Fibroblast of the aortic adventitia (primary cell): Measurements from ENCODE around the gene FAF1. TPM values are rescaled to one million over a fixed set of nuclear protein-coding genes. Genes with fewer than 3 reads are reported as not detected.
"Not testable (repeated sequence)": the region's sequence is repeated elsewhere in the genome, so short reads cannot be mapped to it uniquely, and the experiment has no call there.

Experiments used
- DNase-seq: peaks from one replicate; pipeline ENCODE4 v3.0.0-alpha.2; 2010; ENCODE audit warnings: low read depth
- H3K4me3 ChIP-seq: 2 replicates; pipeline ENCODE4 v1.5.1; 2011; ENCODE audit warnings: low read depth, mild to moderate bottlenecking, control low read depth, low read length, moderate library complexity
- total RNA-seq: library from RNA; depleted of rRNA; stranded (reverse); fragments of >200 nt; gene quantifications from 2 replicates; pipeline ENCODE4 v1.2.3, GENCODE V29; 2012; ENCODE audit warnings: low replicate concordance
- TF ChIP-seq, protein P1 (sequence below): IDR thresholded peaks from 2 replicates; pipeline ENCODE4 v1.5.1; 2011; ENCODE audit warnings: mild to moderate bottlenecking, low read length, control low read depth, inconsistent platforms; ENCODE audit not compliant: insufficient read depth

The FAF1 gene
- total RNA-seq, 1 donor, result 93.8 TPM

DNA sequence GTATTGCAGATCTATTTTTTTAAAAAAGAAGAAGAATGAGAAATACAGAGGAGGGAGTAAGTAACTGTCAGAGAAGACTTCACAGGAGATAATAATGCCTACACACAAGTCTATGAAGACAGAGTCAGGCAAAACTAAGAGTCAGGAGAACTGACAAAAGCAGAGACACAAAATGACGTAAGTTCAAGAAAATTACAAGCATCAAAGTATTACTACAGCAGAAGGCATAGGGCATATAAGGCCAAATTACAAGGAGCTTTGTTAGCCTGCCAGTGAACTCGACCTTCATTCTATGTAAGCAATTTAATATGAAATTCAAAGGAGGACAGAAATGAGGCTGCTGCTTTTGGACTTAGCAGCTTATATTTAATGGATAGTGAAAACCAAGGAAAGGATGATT lies 23.7 kb downstream of the FAF1 start:
- TF ChIP-seq, protein P1, sequence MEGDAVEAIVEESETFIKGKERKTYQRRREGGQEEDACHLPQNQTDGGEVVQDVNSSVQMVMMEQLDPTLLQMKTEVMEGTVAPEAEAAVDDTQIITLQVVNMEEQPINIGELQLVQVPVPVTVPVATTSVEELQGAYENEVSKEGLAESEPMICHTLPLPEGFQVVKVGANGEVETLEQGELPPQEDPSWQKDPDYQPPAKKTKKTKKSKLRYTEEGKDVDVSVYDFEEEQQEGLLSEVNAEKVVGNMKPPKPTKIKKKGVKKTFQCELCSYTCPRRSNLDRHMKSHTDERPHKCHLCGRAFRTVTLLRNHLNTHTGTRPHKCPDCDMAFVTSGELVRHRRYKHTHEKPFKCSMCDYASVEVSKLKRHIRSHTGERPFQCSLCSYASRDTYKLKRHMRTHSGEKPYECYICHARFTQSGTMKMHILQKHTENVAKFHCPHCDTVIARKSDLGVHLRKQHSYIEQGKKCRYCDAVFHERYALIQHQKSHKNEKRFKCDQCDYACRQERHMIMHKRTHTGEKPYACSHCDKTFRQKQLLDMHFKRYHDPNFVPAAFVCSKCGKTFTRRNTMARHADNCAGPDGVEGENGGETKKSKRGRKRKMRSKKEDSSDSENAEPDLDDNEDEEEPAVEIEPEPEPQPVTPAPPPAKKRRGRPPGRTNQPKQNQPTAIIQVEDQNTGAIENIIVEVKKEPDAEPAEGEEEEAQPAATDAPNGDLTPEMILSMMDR, result no peak
- no peak for DNase-seq
- no peak overlapping the region for H3K4me3 ChIP-seq

DNA sequence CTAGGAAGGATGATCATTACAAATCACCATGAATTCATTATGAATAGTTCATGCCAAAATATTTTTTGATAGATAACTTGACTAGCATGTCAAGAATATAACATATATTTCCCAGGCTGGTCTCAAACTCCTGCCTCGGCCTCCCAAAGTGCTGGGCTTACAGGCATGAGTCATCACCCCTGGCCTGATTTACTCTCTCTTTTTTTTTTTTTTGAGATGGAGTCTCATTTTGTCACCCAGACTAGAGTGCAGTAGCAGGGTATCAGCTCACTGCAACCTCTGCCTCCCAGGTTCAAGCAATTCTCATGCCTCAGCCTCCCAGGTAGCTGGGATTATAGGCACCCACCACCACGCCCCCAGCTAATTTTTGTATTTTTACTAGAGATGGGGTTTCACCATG lies 24.8 kb downstream of the FAF1 start:
- not testable (repeated sequence) for H3K4me3 ChIP-seq, DNase-seq

- TF ChIP-seq, protein P1, result no peak
- H3K4me3 ChIP-seq, result no peak overlapping the region
- no peak for DNase-seq
Measured at GRCh38 chr1:50934838-50935237, 25.2 kb downstream of the FAF1 start.

GRCh38 chr1:50933770-50934169 lies 26.3 kb downstream of the FAF1 start:
- H3K4me3 ChIP-seq, result not testable (repeated sequence)

DNA sequence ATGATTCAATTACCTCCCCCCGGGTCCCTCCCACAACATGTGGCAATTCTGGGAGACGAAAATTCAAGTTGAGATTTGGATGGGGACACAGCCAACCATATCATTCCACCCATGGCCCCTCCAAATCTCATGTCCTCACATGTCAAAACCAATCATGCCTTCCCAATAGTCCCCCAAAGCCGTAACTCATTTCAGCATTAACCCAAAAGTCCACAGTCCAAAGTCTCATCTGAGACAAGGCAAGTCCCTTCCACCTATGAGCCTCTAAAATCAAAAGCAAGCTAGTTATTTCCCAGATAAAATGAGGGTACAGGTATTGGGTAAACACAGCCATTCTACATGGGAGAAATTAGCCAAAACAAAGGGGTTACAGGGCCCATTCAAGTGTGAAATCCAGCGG lies 28.0 kb downstream of the FAF1 start:
- not testable (repeated sequence) for DNase-seq, H3K4me3 ChIP-seq

More at GRCh38 chr1:50933770-50934169, 26.3 kb downstream of the FAF1 start:
- not testable (repeated sequence) for DNase-seq

GRCh38 chr1:50930965-50931737 lies 28.9 kb downstream of the FAF1 start:
- H3K4me3 ChIP-seq, result no peak overlapping the region
- TF ChIP-seq, protein P1, result no peak
- DNase-seq, result no peak

DNA sequence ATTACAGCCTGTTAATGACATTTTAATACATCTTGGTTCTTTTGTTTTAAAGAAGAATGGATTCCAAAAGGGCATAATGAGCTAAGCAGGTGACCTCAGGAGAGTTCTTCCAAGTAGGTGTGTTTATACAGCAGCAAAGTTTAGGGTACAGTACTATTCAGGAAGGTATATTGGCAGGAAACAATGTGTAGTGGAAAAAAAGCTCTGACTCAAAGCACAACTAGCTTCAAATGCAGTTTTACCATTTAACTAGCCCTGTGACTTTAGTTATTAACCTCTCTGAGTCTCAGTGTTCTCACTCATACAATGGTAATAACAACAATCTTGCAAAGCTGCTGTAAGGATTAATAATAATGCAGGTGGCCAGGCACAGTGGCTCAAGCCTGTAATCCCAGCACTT lies 29.9 kb downstream of the FAF1 start:
- no peak for DNase-seq
- TF ChIP-seq, protein P1, result no peak
- H3K4me3 ChIP-seq, result no peak overlapping the region

DNA sequence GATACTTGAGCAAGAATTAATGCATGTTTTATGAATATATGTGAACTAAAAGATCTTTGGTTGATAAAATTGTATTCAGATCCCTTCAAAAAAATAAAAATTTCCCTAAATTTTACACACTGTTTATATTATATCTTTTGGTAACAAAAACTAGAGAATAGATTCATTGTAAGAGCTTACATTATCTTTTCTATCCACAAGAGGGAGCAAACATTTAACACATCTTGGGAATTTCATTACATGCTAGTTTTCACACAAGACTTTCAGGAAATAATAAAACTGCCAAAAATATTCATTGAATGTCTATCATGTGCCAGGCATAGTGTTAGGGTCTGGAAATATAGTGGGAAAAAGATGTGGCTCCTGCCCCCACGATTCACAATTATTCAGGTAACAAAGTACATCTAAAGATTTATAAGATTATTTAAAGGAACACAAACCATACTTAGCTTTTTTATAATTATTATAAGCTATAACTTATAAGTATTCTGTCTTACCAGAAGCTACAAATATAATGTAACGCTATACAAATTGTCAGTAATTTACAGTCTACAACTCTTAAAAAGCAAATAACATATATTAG lies 30.6 kb downstream of the FAF1 start:
- H3K4me3 ChIP-seq, result no peak overlapping the region
- DNase-seq, result peak; percentile 69
- TF ChIP-seq, protein P1, result peak; percentile 55
